HCT116 (cell line): ENCODE data around the gene IL15RA. TPM values are rescaled to one million over a fixed set of nuclear protein-coding genes. Genes with fewer than 3 reads are reported as not detected.

Experiments used
- ATAC-seq: fragments of 200-7000 bp; cut with Tn5 transposase; 2 replicates; pipeline ENCODE4 v1.9.1; 2020; ENCODE audit warnings: mild to moderate bottlenecking, moderate library complexity
- BruUV-seq: library from RNA; stranded (reverse); fragments of 400-500 nt; replicated peaks from 2 replicates; lab custom pipeline; 2021; lab: Mats Ljungman, UMichigan
- CTCF ChIA-PET: fragments of 300-600 bp; sonication (Branson Sonifier 250); formaldehyde crosslinking; loops from one replicate; lab custom pipeline; 2021; ENCODE audit warnings: antibody characterized with exemption; lab: Charles Lee
- POLR2A ChIA-PET: fragments of 300-600, 350-600 bp; sonication (Branson Sonifier 250); formaldehyde crosslinking; loops from one replicate; lab custom pipeline; 2021; ENCODE audit warnings: antibody characterized with exemption; lab: Charles Lee
- RAD21 ChIA-PET, 2 experiments: fragments of 300-600 bp; sonication (Branson Sonifier 250); formaldehyde crosslinking; loops; one replicate each; lab custom pipeline; 2023; ENCODE audit warnings: low total read pairs in 2 of 2; ENCODE audit not compliant: uncharacterized antibody in 2 of 2, unreplicated experiment in 2 of 2, low non-redundant PET in 1 of 2; lab: Charles Lee
- DNase-seq: peaks from one replicate; pipeline ENCODE4 v3.0.0-alpha.2; 2010; ENCODE audit warnings: low read depth, low spot score
- H2AFZ ChIP-seq: fragments of 200-600 bp; shearing (Covaris generic), sonication (generic); 2 replicates; pipeline ENCODE4 v1.6.1; 2017; ENCODE audit warnings: low read depth, mixed run types, mixed read lengths, antibody characterized with exemption, low read length; ENCODE audit not compliant: poor library complexity, severe bottlenecking
- H3K27ac ChIP-seq: 2 replicates; pipeline ENCODE4 v1.5.1; 2012; ENCODE audit warnings: low read depth, low read length
- H3K27me3 ChIP-seq: fragments of 200-600 bp; sonication (generic); 2 replicates; pipeline ENCODE4 v1.6.1; 2016; ENCODE audit warnings: mixed run types, low read length, mixed read lengths; ENCODE audit not compliant: insufficient read depth
- H3K36me3 ChIP-seq, 2 experiments: fragments of 200-500 bp in 1 of 2; fragments of 200-600 bp in 1 of 2; sonication (Bioruptor generic) in 1 of 2; sonication (generic) in 1 of 2; 2 replicates each; pipeline versions ENCODE4 v1.5.1 to v1.6.1; 2014 to 2016; ENCODE audit warnings: low read length in 2 of 2, inconsistent platforms in 1 of 2, mixed read lengths in 1 of 2, mixed run types in 1 of 2; ENCODE audit not compliant: insufficient read depth in 2 of 2, control insufficient read depth in 1 of 2
- H3K4me1 ChIP-seq, 2 experiments: fragments of 200-600 bp in 1 of 2; sonication (generic) in 1 of 2; 2 replicates each; pipeline versions ENCODE4 v1.5.1 to v1.6.1; 2012 to 2017; ENCODE audit warnings: low read length in 2 of 2, inconsistent platforms in 1 of 2, mild to moderate bottlenecking in 1 of 2, mixed read lengths in 1 of 2, mixed run types in 1 of 2, moderate library complexity in 1 of 2; ENCODE audit not compliant: insufficient read depth in 2 of 2, control insufficient read depth in 1 of 2
- H3K4me2 ChIP-seq: fragments of 200-600 bp; sonication (generic); 2 replicates; pipeline ENCODE4 v1.6.1; 2017; ENCODE audit warnings: mixed run types, low read length, mixed read lengths
- H3K4me3 ChIP-seq, 2 experiments: fragments of 200-600 bp in 1 of 2; sonication (generic) in 1 of 2; replicated peaks in 1 of 2; 2 replicates each; pipeline ENCODE4 v1.5.1; 2011 to 2016; ENCODE audit warnings: low read length in 2 of 2, control low read depth in 1 of 2, low read depth in 1 of 2, mild to moderate bottlenecking in 1 of 2, mixed read lengths in 1 of 2, mixed run types in 1 of 2
- H3K79me2 ChIP-seq: fragments of 200-600 bp; sonication (generic); 2 replicates; pipeline ENCODE4 v1.6.1; 2017; ENCODE audit warnings: mild to moderate bottlenecking, mixed run types, low read length, moderate library complexity, mixed read lengths; ENCODE audit not compliant: insufficient read depth
- H3K9ac ChIP-seq: fragments of 200-600 bp; sonication (generic); 2 replicates; pipeline ENCODE4 v1.6.1; 2016; ENCODE audit warnings: low read length, mixed read lengths
- H3K9me2 ChIP-seq: fragments of 200-600 bp; sonication (generic), shearing (Covaris generic); 2 replicates; pipeline ENCODE4 v1.6.1; 2017; ENCODE audit warnings: mixed run types, mild to moderate bottlenecking, moderate library complexity; ENCODE audit not compliant: insufficient read depth
- H3K9me3 ChIP-seq, 2 experiments: fragments of 200-500 bp in 1 of 2; fragments of 200-600 bp in 1 of 2; sonication (Bioruptor generic) in 1 of 2; sonication (generic) in 1 of 2; 2 replicates each; pipeline ENCODE4 v1.6.1; 2014 to 2017; ENCODE audit warnings: low read length in 2 of 2, mixed read lengths in 2 of 2, inconsistent platforms in 1 of 2, low read depth in 1 of 2, mild to moderate bottlenecking in 1 of 2, mixed run types in 1 of 2, moderate library complexity in 1 of 2; ENCODE audit not compliant: control insufficient read depth in 1 of 2, insufficient read depth in 1 of 2
- H4K20me1 ChIP-seq: fragments of 200-600 bp; sonication (generic), shearing (Covaris generic); 2 replicates; pipeline ENCODE4 v1.6.1; 2017; ENCODE audit warnings: mixed run types, mild to moderate bottlenecking, moderate library complexity; ENCODE audit not compliant: insufficient read depth
- CBX3 ChIP-seq: IDR thresholded peaks from 2 replicates; pipeline ENCODE4 v1.6.1; 2012; ENCODE audit warnings: low read depth
- EGR1 ChIP-seq: IDR thresholded peaks from 2 replicates; pipeline ENCODE4 v1.6.1; 2012; ENCODE audit warnings: low read depth
- ELF1 ChIP-seq: IDR thresholded peaks from 2 replicates; pipeline ENCODE4 v1.6.1; 2012; ENCODE audit warnings: low read depth, borderline replicate concordance
- FOSL1 ChIP-seq: IDR thresholded peaks from 2 replicates; pipeline ENCODE4 v1.6.1; 2012; ENCODE audit warnings: low read depth
- RAD21 ChIP-seq: IDR thresholded peaks from 2 replicates; pipeline ENCODE4 v1.6.1; 2012; ENCODE audit warnings: low read depth, mild to moderate bottlenecking
- ZFX ChIP-seq: fragments of 450-650 bp; IDR thresholded peaks from 2 replicates; pipeline ENCODE4 v1.6.1; 2017
- intact Hi-C: fragments of 100-400 bp; cut with micrococcal nuclease; formaldehyde crosslinking; loops from 2 replicates; pipeline ENCODE4 v1.10.0; 2022
- total RNA-seq: library from RNA; stranded (reverse); gene quantifications from one replicate; pipeline ENCODE4 v1.2.1, GENCODE V29; 2021; ENCODE audit not compliant: unreplicated experiment
- TF ChIP-seq, protein P1 (sequence below), 3 experiments: fragments of 200-600 bp in 1 of 3; sonication (generic) in 1 of 3; IDR thresholded peaks in 2 of 3; conservative IDR thresholded peaks in 1 of 3; 2 replicates each; pipeline ENCODE4 v1.5.1; 2012 to 2017; ENCODE audit warnings: low read depth in 2 of 3, low read length in 2 of 3, antibody characterized with exemption in 1 of 3, borderline replicate concordance in 1 of 3, control low read depth in 1 of 3, mild to moderate bottlenecking in 1 of 3, mixed read lengths in 1 of 3, mixed run types in 1 of 3, moderate library complexity in 1 of 3; ENCODE audit not compliant: insufficient read depth in 1 of 3
- TF ChIP-seq, protein P2 (sequence below): IDR thresholded peaks from 2 replicates; pipeline ENCODE4 v1.6.1; 2012

Gene IL15RA
- total RNA-seq, 1 experiment from 2014 or later, result 10.5 TPM

DNA sequence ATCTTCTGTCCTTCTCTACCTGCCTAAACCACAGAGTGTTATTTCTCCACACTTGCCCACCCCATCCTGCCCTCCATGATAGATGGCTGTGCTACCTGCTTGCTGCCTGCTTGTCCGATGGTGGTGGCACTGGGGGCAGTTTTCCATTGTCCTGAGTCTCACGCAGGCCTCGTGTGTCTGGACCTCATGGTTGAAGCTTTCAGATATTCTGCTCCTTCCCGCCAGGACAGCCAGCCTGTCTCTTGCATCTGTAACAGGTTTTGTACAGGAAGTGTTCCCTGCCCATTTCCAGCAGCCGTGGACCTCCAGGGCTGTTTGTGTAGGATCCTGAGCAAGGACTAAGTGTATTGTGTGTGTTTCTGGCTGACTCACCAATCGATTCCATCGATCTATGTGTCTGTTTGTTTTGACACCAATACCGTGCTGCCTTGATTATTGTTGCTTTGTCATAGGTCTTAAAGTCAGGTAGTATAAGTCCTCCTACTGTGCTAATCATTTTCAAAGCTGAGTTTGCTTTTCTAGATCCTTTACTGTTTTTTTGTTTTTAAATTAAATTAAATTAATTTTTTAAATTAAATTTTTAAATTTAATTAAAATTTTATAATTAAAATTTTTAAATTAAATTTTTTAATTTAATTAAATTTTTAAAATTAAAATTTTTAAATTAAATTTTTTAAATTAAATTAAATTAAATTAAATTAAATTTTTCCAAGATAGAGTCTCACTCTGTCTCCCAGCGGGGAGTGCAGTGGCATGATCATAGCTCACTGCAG lies 8.5 kb downstream of the IL15RA start:
- CTCF ChIA-PET, result no interaction called here
- no peaks in the 10 kb centered on the region for H3K36me3 ChIP-seq
- no peak for DNase-seq
- H3K9ac ChIP-seq, result no peak overlapping the region
- H3K27ac ChIP-seq, result no peak overlapping the region
- H3K27me3 ChIP-seq, result no peaks in the 10 kb centered on the region
- no peaks in the 10 kb centered on the region for H3K9me2 ChIP-seq
- TF ChIP-seq CBX3 (no peak), EGR1 (no peak), FOSL1 (no peak), ELF1 (no peak), RAD21 (no peak), ZFX (no peak)
- TF ChIP-seq, protein P1, sequence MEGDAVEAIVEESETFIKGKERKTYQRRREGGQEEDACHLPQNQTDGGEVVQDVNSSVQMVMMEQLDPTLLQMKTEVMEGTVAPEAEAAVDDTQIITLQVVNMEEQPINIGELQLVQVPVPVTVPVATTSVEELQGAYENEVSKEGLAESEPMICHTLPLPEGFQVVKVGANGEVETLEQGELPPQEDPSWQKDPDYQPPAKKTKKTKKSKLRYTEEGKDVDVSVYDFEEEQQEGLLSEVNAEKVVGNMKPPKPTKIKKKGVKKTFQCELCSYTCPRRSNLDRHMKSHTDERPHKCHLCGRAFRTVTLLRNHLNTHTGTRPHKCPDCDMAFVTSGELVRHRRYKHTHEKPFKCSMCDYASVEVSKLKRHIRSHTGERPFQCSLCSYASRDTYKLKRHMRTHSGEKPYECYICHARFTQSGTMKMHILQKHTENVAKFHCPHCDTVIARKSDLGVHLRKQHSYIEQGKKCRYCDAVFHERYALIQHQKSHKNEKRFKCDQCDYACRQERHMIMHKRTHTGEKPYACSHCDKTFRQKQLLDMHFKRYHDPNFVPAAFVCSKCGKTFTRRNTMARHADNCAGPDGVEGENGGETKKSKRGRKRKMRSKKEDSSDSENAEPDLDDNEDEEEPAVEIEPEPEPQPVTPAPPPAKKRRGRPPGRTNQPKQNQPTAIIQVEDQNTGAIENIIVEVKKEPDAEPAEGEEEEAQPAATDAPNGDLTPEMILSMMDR (IDR thresholded peaks at IDR 0.05 in 2 of 3, conservative IDR thresholded peaks at IDR 0.05 in 1 of 3; ENCODE audit: borderline replicate concordance in 1 of 3, insufficient read depth in 1 of 3, low read depth in 2 of 3, low read length in 2 of 3), result no peak
- TF ChIP-seq, protein P2, sequence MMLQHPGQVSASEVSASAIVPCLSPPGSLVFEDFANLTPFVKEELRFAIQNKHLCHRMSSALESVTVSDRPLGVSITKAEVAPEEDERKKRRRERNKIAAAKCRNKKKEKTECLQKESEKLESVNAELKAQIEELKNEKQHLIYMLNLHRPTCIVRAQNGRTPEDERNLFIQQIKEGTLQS, result no peak
- TF ChIP-seq, all 23 proteins: peak for 0
- Histone ChIP-seq H3K9me3 (no peaks in the 10 kb centered on the region), H3K4me2 (no peak overlapping the region), H4K20me1 (no peaks in the 10 kb centered on the region), H2AFZ (no peak overlapping the region), H3K4me1 (peaks cover 2 to 9% of the 10 kb centered on the region in 2 experiments; a peak in 3 of 4 replicates), H3K79me2 (peaks cover 24% of the 10 kb centered on the region), H3K4me3 (no peak overlapping the region)
- ChIA-PET POLR2A (no interaction called here), RAD21 (no interaction called here)
- no TSS peak for BruUV-seq
- intact Hi-C loops, result no loop called here
- no peak for ATAC-seq
